Anterior cingulate cortex (tissue), 58 donors: ENCODE results near the gene PTPN5.
"Not testable (repeated sequence)": the region's sequence is repeated elsewhere in the genome, so short reads cannot be mapped to it uniquely, and the experiment has no call there.

ENCODE experiments used
- DNase-seq, 58 donors: peaks; one replicate each; lab custom pipeline; 2025; lab: John Stamatoyannopoulos, UW

The PTPN5 gene

DNA sequence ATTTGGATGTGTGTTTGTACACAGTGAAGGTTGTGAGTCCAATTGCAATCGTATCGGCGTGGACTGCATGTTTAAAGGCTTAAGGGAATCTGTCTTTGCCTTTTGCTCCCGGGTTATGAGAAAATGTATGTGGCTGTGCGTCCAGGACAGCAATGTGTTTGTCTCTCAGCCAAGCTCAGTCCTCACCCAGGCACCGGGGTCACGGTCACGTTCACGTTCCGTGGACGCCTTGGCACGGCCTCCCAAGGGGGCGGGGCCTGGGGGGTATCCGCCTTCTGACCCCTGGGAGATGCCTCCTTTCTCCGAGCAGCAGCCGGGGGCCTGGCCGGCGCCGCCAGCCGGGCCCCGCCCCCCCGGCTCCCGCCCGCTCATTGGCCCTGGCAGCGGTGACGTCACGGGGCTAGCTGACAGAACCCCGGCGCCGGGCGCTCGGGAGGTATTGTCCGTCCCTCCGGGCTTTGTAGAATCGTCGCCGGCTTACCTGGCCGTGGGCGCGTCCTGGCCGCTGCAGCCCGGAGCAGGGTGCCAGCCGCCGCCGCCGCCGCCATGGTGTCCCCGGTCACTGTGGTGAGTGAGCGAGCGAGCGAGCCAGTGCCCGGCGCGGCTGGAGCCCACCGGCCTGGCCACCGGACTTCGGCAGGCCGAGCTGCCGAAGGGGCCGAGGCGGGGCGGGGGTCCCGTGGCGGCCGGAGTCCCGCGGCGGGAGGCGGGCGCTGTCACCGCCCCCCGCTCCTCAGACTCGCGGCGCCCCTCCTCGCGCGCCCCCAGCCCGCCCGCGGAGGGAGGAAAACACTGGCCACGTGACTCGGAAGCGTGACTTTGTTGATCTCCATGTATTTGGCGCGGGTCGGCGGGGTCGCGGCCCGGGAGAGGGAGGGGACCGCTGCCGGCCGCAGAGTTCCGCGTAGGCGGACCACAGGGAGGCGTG is 93.0 kb downstream of the PTPN5 start, which contains the start of gene TMEM86A:
Gene TMEM86A, plus strand, starts transcription at position 439 of the 928 bp plus-strand sequence. Its CDS starts 108 bp downstream, at position 547.
- peak; percentile 46 to 95 (median 88) for DNase-seq

DNA sequence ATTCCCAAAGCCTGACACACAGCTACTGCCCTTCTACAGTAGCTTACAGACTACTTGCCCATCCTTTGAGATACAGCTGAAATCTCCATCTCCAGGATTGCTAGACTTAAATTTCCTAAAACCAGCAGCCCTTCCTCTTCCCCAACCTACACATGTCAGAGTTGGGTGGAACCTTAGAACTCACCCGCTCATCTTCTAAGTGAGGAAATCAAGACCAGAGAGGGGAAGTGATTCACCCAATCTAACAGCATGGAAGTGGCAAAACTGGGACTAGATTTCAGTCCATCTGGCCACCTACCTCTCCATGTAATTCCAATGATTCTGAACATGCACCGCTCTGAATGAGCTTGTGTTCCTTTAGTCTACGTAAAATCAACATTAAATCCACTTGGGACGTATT is 94.0 kb downstream of the PTPN5 start:
- no peak for DNase-seq

DNA sequence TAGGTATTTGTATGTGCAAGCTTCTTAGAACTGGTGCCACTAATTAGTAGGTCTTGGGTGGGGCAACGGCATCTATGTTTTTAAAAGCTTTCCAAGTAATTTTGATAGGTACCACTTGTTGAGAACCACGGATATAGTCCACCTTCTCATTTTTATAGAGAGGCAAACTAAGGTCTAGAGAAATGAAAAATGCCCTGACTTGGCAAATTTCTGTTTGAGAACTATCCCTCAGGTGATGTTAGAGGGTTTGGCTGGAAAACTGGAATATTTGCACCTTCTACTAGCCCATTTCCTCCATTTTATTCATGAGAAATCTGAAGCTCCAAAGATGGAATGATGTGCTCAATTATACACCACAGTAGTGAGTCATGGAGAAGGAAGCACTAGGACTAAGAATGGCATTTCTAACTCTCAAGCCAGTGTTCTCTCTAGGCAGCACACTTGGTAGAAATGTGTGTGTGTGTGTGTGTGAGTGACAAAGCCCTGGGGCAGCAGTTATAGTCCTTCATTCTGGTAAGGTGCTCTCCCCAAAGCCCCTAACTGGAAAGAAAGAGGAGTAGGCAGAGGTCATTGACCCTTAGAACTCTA is 94.9 kb downstream of the PTPN5 start:
- DNase-seq = no peak

DNA sequence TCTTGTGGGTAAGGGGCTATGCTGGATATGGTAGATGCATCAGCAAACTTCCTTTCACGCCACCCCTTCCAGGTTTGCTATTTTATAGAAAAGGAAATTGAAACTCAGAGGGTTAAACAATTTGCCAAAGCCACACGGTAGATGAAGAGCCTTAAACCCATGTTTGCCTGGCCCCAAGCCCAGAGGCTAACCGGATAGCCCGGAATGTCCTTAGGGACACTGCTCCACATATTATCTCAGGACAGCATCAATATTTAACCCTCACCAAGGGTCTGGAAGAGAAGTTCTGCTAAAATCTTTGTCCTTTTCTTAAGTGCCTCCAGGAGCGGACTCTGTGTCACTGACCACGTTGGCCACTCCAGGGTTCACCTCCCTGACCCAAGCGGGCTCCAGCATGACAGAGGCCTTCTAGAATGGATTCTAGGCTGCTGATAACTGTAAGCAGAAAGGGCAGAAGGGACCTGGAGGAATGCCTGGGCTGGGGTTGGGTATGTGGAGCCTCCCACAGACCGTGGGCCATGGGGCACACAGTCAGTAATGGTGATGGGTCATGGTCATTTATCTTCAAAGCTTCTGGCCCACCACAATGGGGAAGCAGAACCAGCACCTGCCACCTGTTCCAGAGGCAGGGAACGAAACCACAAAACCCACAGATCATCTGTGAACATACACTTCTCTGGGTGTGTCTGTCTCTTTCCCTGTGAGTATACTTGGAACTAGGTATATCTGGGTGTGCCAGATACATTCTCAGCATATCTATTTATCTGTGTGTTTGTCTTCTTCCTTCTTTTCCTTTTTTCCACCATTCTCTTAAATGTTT is 98.4 kb downstream of the PTPN5 start:
- no peak for DNase-seq

DNA sequence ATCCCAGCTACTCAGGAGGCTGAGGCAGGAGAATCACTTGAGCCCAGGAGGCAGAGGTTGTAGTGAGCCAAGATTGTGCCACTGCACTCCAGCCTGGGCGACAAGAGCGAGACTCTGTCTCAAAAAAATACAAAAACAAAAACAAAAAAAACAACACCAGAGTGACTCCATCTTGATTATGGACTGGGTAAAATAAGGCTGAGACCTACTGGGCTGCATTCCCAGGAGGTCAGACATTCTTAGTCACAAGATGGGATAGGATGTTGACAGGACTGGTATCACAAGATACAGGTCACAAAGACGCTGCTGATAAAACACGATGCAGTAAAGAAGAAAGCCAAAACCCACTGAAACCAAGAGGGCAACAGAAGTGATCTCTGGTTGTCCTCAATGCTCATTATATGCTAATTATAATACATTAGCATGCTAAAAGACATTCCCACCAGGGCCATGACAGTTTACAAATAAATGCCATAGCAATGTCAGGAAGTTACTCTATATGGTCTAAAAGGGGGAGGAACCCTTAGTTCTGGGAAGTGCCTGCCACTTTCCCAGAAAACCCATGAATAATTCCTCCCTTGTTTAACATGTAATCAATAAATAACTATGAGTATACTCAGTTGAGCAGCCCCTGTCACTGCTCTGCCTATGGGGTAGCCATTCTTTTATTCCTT is 100.0 kb downstream of the PTPN5 start:
- not testable (repeated sequence) for DNase-seq

DNA sequence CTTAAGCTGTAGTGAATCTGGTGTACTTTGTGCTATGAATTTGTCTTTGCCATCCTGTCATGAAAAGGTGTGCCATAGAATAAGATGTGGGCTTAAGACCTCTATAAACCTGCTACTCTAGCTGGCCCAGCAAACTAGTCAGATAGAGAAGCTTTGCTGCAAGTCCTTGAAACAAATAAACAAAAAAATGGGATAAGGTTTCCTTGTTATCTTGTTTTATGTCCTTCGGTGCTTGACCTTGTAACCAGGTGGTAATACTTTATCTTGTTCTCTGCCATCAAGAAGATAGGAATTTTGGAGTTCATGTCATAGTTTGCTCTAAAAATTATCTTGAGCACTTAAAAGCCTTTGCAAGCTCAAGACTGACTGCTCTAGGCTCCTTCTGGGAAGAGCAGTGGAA is 107.3 kb downstream of the PTPN5 start:
- no peak for DNase-seq

GRCh38 chr11:18682466-18682865 is 109.1 kb downstream of the PTPN5 start:
- DNase-seq = no peak

- not testable (repeated sequence) for DNase-seq
Measured at GRCh38 chr11:18681949-18682348, 109.6 kb downstream of the PTPN5 start.
